ENCODE results near the gene RAB8B. TPM values are rescaled to one million over a fixed set of nuclear protein-coding genes. Genes with fewer than 3 reads are reported as not detected.

RAB8B gene
- total RNA-seq, 1 experiment from 2014 or later = 33.8 TPM

- Histone ChIP-seq H3K23ac (ENCODE audit: insufficient read length, low read depth, low read length) (no peak overlapping the region), H3K4ac (ENCODE audit: low read depth, low read length) (no peak overlapping the region), H2BK20ac (ENCODE audit: low read depth, low read length, poor library complexity, severe bottlenecking) (no peak overlapping the region), H3T11ph (ENCODE audit: low read length) (no peak overlapping the region), H3K79me1 (ENCODE audit: insufficient read depth, low read depth, low read length, poor library complexity, severe bottlenecking) (no peaks in the 10 kb centered on the region), H2BK12ac (ENCODE audit: insufficient read length, low read depth, low read length) (no peak overlapping the region), H3K23me2 (ENCODE audit: insufficient read length, low read depth, low read length, poor library complexity, severe bottlenecking) (no peaks in the 10 kb centered on the region), H3K18ac (ENCODE audit: insufficient read length, low read depth, low read length) (no peak overlapping the region), H3K9me3 (ENCODE audit: control insufficient read depth, low read depth, low read length) (no peaks in the 10 kb centered on the region), H2BK5ac (ENCODE audit: insufficient read length, low read length) (no peak overlapping the region), H3K4me1 (ENCODE audit: insufficient read depth, low read length) (no peaks in the 10 kb centered on the region), H3K27ac (ENCODE audit: insufficient read length, low read depth, low read length) (no peak overlapping the region), H4K20me1 (ENCODE audit: control insufficient read depth, insufficient read depth, insufficient read length) (no peaks in the 10 kb centered on the region), H3K4me2 (ENCODE audit: insufficient read depth, insufficient read length, low read length) (no peak overlapping the region), H2AK5ac (ENCODE audit: insufficient read length, low read length) (no peak overlapping the region), H2AFZ (ENCODE audit: low read length) (no peak overlapping the region), H3K14ac (ENCODE audit: insufficient read depth, low read length) (no peak overlapping the region), H4K8ac (replicated peaks; ENCODE audit: insufficient read length, low read depth, low read length) (no peak overlapping the region), H3K27me3 (ENCODE audit: insufficient read depth, low read length) (no peaks in the 10 kb centered on the region), H2BK120ac (ENCODE audit: low read depth, low read length, poor library complexity, severe bottlenecking) (no peak overlapping the region), H2BK15ac (ENCODE audit: low read depth, low read length) (no peak overlapping the region), H4K5ac (ENCODE audit: insufficient read length, low read depth, low read length) (no peak overlapping the region), H4K91ac (ENCODE audit: insufficient read length, low read depth, low read length) (no peak overlapping the region), H3K9ac (ENCODE audit: extremely low read depth, insufficient read length, low read length) (no peak overlapping the region), H3K56ac (ENCODE audit: insufficient read length, low read depth, low read length) (no peak overlapping the region), H3K79me2 (ENCODE audit: insufficient read depth, low read length) (no peaks in the 10 kb centered on the region)
- no peak overlapping the region; a peak in 1 of 7 replicates for H3K27ac Mint-ChIP-seq
- WGBS (ENCODE audit: extremely low coverage, insufficient read length, low lambda C conversion rate) = no CpG with 5 or more reads among the region's 3 CpGs
- peaks cover 0 to 24% (median 19%) of the 10 kb centered on the region in 3 experiments; a peak in 6 of 7 replicates for H3K36me3 Mint-ChIP-seq (ENCODE audit: insufficient read depth in 1 of 3, low read depth in 3 of 3)
- no peaks in the 10 kb centered on the region; the same call in 1 of the 2 replicates for H3K27me3 Mint-ChIP-seq (ENCODE audit: low read depth)
- no peak overlapping the region for H3K4me3 Mint-ChIP-seq
- H3K4me1 Mint-ChIP-seq = no peaks in the 10 kb centered on the region
- TF ChIP-seq, protein P1, sequence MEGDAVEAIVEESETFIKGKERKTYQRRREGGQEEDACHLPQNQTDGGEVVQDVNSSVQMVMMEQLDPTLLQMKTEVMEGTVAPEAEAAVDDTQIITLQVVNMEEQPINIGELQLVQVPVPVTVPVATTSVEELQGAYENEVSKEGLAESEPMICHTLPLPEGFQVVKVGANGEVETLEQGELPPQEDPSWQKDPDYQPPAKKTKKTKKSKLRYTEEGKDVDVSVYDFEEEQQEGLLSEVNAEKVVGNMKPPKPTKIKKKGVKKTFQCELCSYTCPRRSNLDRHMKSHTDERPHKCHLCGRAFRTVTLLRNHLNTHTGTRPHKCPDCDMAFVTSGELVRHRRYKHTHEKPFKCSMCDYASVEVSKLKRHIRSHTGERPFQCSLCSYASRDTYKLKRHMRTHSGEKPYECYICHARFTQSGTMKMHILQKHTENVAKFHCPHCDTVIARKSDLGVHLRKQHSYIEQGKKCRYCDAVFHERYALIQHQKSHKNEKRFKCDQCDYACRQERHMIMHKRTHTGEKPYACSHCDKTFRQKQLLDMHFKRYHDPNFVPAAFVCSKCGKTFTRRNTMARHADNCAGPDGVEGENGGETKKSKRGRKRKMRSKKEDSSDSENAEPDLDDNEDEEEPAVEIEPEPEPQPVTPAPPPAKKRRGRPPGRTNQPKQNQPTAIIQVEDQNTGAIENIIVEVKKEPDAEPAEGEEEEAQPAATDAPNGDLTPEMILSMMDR (conservative IDR thresholded peaks at IDR 0.05) = no peak
- DNase-seq = no peak
- no peaks in the 10 kb centered on the region; a peak in 2 of 5 replicates for H3K9me3 Mint-ChIP-seq
Measured at GRCh38 chr15:63146684-63147083, 42.7 kb upstream of the RAB8B start.

Data from H9 (cell line).